CD4-positive, CD25-positive, alpha-beta regulatory T cell (primary cell): Measurements from ENCODE around the gene WRAP73. TPM values are rescaled to one million over a fixed set of nuclear protein-coding genes. Genes with fewer than 3 reads are reported as not detected.
A peak's percentile ranks its signal among the peaks of the same experiment; 100 is the strongest.

Experiments
- ATAC-seq, 2 donors: fragments of 150-1000 bp; cut with Tn5 transposase; one replicate each; pipeline ENCODE4 v1.10.0; 2021; ENCODE audit warnings: low read depth in 2 of 2, moderate number of reproducible peaks in 2 of 2, moderate library complexity in 1 of 2
- DNase-seq, 3 donors: peaks; one replicate each; pipeline versions ENCODE4 v3.0.0 to v3.0.0-alpha.2; 2012 to 2022; ENCODE audit warnings: mixed read lengths in 1 of 3
- H3K27ac ChIP-seq: one replicate; pipeline ENCODE4 v1.7.0; 2013; ENCODE audit warnings: mild to moderate bottlenecking, low read length; ENCODE audit not compliant: insufficient read depth, poor library complexity, severe bottlenecking
- H3K27me3 ChIP-seq: one replicate; pipeline ENCODE4 v1.7.0; 2013; ENCODE audit warnings: low read length; ENCODE audit not compliant: control insufficient read depth, insufficient read depth
- H3K36me3 ChIP-seq: one replicate; pipeline ENCODE4 v1.7.0; 2013; ENCODE audit warnings: mild to moderate bottlenecking, low read length, moderate library complexity; ENCODE audit not compliant: control insufficient read depth, insufficient read depth
- H3K4me1 ChIP-seq: 2 replicates; pipeline ENCODE4 v1.7.0; 2013; ENCODE audit warnings: mild to moderate bottlenecking, low read length; ENCODE audit not compliant: insufficient read depth, control insufficient read depth, poor library complexity, severe bottlenecking
- H3K4me3 ChIP-seq: one replicate; pipeline ENCODE4 v1.7.0; 2013; ENCODE audit warnings: low read depth, mild to moderate bottlenecking, low read length, moderate library complexity
- H3K9me3 ChIP-seq, 2 experiments: 1 replicate in 1 of 2; 2 replicates in 1 of 2; pipeline ENCODE4 v1.7.0; 2013; ENCODE audit warnings: low read length in 2 of 2, mild to moderate bottlenecking in 1 of 2, moderate library complexity in 1 of 2; ENCODE audit not compliant: control insufficient read depth in 2 of 2
- H3K27ac Mint-ChIP-seq, 3 donors: one replicate each; pipeline ENCODE4 v1.8.0; 2020 to 2022; ENCODE audit warnings: mild to moderate bottlenecking in 3 of 3, mixed read lengths in 3 of 3, moderate library complexity in 2 of 3
- H3K27me3 Mint-ChIP-seq: one replicate; pipeline ENCODE4 v1.8.0; 2022; ENCODE audit warnings: mild to moderate bottlenecking, mixed read lengths
- H3K36me3 Mint-ChIP-seq: one replicate; pipeline ENCODE4 v1.8.0; 2020; ENCODE audit warnings: mixed read lengths
- H3K4me1 Mint-ChIP-seq, 4 donors: one replicate each; pipeline ENCODE4 v1.8.0; 2020 to 2022; ENCODE audit warnings: mixed read lengths in 4 of 4, mild to moderate bottlenecking in 1 of 4
- H3K4me3 Mint-ChIP-seq, 4 donors: one replicate each; pipeline ENCODE4 v1.8.0; 2020 to 2022; ENCODE audit warnings: mild to moderate bottlenecking in 4 of 4, mixed read lengths in 4 of 4, moderate library complexity in 3 of 4
- H3K9me3 Mint-ChIP-seq, 7 donors: one replicate each; pipeline ENCODE4 v1.8.0; 2020 to 2022; ENCODE audit warnings: mixed read lengths in 7 of 7, mild to moderate bottlenecking in 3 of 7, moderate library complexity in 2 of 7
- polyA plus RNA-seq, 4 donors: library from polyadenylated mRNA; unstranded; fragments of 300-500 nt; fragmentation: Illumina TruSeq; gene quantifications; one replicate each; pipeline ENCODE4 v1.2.3, GENCODE V29; 2021
- total RNA-seq: library from RNA; stranded (reverse); gene quantifications from one replicate; pipeline ENCODE4 v1.2.3, GENCODE V29; 2022

The WRAP73 gene
- total and polyA plus RNA-seq, 5 donors from 2014 or later: 27.9 to 37.1 (median 36.4) TPM

DNA sequence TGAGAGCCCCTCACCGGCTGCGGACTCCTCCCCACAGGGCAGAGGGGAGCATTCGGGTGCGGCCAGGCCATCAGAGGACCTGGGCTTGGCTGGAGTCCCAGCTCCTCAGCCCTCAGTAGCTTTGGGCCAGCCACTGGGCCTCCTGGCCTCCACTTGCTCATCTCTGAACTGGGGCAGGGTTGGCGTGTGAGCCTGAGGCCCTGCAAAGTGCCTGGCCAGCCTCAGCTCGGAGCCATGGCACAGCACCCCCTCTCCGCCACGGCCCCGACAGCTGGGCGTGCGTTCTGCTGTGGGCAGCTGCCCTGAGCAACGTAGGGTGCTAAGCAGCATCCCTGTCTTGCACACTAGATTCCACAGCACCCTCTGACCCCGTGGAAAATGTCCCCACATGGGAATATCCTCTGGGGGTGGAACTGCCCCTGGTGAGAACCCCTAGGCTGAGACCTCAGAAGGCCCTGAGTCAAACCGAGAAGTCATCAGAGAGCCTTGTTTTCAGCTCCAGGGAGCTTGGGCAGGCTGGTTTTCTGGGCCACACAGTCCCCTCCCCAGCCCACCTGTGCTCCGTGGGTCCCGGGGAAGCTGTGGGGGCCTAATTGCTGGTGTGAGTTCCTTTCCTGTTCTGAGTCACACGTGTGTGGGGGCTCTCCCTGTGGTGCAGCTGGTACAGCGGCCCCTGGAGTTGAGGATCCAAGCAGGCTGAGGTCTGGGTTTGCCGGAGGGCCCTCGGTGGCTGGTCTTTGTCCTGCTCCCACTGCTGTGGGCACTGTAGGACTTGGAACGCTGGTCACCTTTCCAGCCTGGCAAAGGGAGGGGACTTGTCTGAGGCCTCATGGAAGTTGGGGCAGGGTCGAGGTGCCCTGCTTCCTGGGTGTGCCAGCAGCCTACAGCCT, 26.9 kb upstream of the WRAP73 start:
- ATAC-seq (peak in 1 of 2 donors; percentile 35), DNase-seq (peak in 1 of 3 donors; percentile 38)
- Histone ChIP-seq H3K27ac (no peak overlapping the region), H3K4me3 (no peak overlapping the region), H3K4me1 (no peaks in the 10 kb centered on the region), H3K27me3 (no peaks in the 10 kb centered on the region), H3K9me3 (no peaks in the 10 kb centered on the region), H3K36me3 (no peaks in the 10 kb centered on the region)
- Mint-ChIP-seq H3K36me3 (no peaks in the 10 kb centered on the region), H3K27me3 (peaks cover 9% of the 10 kb centered on the region), H3K9me3 (no peaks in the 10 kb centered on the region), H3K27ac (peak overlapping the region in 1 of 3 donors; percentile 14), H3K4me3 (no peak overlapping the region), H3K4me1 (peaks cover 0 to 38% (median 7%) of the 10 kb centered on the region in 4 donors)

DNA sequence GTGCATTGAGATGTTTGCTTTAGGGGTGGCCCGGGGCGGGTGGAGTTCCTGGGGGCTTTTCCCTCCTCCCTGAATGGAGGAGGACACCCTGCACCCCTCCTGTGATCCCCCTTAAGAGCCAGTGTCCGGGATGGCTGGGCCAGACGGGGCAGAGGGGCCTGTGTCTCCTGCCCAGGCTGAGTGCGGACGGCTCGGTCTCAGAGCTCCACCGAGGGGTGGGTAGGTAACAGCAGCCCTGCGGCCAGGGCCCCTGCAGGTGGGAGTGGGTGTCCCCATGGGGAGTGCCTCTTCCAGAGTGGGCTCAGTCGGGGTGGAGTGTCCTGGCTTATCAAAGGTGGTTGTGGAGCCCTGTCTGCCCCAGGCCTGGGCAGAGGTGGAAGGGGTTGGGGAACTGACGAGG, 25.5 kb upstream of the WRAP73 start:
- Mint-ChIP-seq H3K9me3 (no peaks in the 10 kb centered on the region), H3K4me3 (no peak overlapping the region), H3K27ac (no peak overlapping the region), H3K4me1 (peaks cover 0 to 38% (median 7%) of the 10 kb centered on the region in 4 donors), H3K36me3 (no peaks in the 10 kb centered on the region), H3K27me3 (peaks cover 9% of the 10 kb centered on the region)
- ATAC-seq (no peak), DNase-seq (no peak)
- Histone ChIP-seq H3K27me3 (no peaks in the 10 kb centered on the region), H3K36me3 (no peaks in the 10 kb centered on the region), H3K4me1 (no peaks in the 10 kb centered on the region), H3K4me3 (no peak overlapping the region), H3K9me3 (no peaks in the 10 kb centered on the region), H3K27ac (no peak overlapping the region)

DNA sequence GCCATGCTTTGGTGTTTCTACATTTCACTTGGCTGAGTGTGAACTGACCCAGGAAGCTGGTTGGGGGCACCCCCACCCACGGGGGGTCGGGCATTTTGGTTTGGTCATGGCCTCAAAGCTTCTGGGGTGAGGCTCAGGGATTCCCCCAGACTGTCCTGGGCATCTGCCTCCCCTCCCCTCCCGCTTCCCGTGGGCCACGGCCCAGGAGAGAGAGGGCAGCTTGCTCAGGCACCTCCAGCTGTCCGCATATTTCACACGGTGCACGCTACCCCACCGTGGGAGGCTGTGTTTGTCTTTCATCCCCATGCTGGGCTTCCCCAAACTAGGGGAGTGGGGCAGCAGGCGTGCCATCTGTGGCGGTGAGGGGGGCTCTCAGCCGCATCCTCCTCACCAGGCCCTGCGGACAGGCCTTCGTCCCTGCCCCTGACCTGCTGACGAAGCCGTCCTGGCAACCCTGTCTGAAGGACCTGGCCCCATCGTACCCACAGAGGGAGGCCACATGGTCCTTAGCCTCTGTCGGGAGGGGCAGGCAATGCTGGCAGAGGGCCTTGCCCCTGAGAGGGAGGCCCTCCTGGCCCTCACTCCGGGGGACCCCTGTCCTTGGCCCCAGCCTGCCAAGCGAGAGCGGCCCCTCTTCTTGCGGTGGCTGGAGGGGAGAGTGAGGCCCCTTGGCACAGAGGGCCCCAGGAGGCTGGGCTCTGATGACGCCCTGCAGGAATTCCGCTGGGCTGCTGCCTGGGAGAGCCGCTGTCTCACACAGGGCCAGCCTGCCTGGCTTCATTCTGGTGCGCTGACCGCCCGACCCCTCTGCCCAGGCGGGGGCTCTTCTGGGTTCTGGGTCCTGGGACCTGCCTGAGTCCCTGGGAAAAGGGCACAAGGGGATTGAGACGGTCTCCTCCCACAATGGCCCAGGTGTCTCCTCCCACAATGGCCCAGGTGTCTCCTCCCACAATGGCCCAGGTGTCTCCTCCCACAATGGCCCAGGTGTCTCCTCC, 24.5 kb upstream of the WRAP73 start:
- H3K27me3 Mint-ChIP-seq: peaks cover 4% of the 10 kb centered on the region
- no peak overlapping the region for H3K27ac ChIP-seq
- no peaks in the 10 kb centered on the region for H3K9me3 Mint-ChIP-seq
- DNase-seq: no peak
- no peaks in the 10 kb centered on the region for H3K36me3 Mint-ChIP-seq
- H3K27me3 ChIP-seq: no peaks in the 10 kb centered on the region
- no peak overlapping the region for H3K27ac Mint-ChIP-seq
- peaks cover 0 to 29% (median 5%) of the 10 kb centered on the region in 4 donors for H3K4me1 Mint-ChIP-seq
- H3K4me1 ChIP-seq: no peaks in the 10 kb centered on the region
- H3K4me3 Mint-ChIP-seq: no peak overlapping the region
- no peak overlapping the region for H3K4me3 ChIP-seq
- H3K9me3 ChIP-seq: no peaks in the 10 kb centered on the region
- no peak for ATAC-seq
- H3K36me3 ChIP-seq: no peaks in the 10 kb centered on the region

DNA sequence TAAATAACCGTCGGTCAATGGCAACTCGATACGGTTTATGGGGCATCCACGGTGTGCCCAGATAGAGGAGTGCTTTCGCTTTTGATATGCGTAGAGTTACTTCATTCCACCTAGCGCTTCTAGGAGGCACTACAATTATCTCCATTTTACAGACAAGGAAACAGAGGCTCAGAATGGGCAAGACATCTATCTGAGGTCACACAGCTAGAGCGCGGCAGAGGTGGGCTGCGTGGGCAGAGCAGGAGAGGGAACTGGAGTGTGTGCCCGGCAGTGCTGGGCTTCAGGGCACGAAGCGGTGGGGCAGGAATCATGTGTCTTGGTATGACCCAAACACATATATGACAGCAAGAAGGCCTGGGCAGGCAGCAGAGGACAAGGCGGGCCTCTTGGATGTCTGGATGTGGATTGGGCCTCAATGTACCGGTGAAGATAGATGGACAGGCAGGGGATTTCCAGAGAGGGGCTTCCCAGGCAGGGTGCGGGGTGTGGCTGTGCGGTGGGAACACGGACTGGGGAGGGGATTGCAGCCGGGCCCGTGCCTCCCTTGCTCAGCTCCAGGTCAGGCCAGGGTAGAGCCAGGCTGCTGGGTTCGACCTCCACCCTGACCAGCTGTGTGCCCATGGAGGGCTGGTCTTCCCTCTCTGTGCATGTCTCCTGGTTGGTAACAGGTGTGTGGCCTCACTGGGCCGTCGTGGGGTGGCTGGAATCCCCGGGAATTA, 23.6 kb upstream of the WRAP73 start:
- no peak overlapping the region for H3K4me3 ChIP-seq
- no peaks in the 10 kb centered on the region for H3K9me3 ChIP-seq
- Mint-ChIP-seq H3K4me3 (no peak overlapping the region), H3K36me3 (no peaks in the 10 kb centered on the region), H3K9me3 (no peaks in the 10 kb centered on the region), H3K4me1 (peaks cover 0 to 22% (median 3%) of the 10 kb centered on the region in 4 donors), H3K27me3 (peaks cover 4% of the 10 kb centered on the region), H3K27ac (peak overlapping the region in 2 of 3 donors; percentile 49 to 57)
- H3K36me3 ChIP-seq: no peaks in the 10 kb centered on the region
- H3K27ac ChIP-seq: no peak overlapping the region
- no peak for DNase-seq
- no peaks in the 10 kb centered on the region for H3K4me1 ChIP-seq
- ATAC-seq: no peak
- H3K27me3 ChIP-seq: no peaks in the 10 kb centered on the region

DNA sequence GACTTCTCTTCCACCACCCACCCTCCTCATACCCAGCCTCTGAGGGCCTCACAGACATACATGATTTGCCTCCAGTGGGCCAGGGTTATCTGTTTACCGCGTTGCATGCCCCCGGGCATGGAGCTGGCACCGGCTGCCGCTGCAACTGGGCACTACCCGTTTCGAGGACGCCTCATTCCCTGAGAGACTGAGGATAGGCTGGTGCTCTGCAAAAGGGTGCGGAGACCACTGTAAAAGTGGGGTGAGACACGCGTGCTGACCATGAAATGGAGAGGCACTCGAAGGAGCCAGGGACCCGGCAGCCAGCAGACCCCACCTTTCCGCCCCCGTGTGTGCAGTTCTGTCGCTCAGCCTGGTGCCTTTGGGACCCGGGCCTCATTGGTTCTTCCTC, 23.1 kb upstream of the WRAP73 start:
- Histone ChIP-seq H3K27ac (no peak overlapping the region), H3K4me1 (no peaks in the 10 kb centered on the region), H3K9me3 (no peaks in the 10 kb centered on the region), H3K4me3 (no peak overlapping the region), H3K27me3 (no peaks in the 10 kb centered on the region), H3K36me3 (no peaks in the 10 kb centered on the region)
- Mint-ChIP-seq H3K4me1 (peaks cover 0 to 17% (median 2%) of the 10 kb centered on the region in 4 donors), H3K9me3 (no peaks in the 10 kb centered on the region), H3K36me3 (no peaks in the 10 kb centered on the region), H3K27ac (no peak overlapping the region), H3K4me3 (no peak overlapping the region), H3K27me3 (peaks cover 4% of the 10 kb centered on the region)
- no peak for DNase-seq
- ATAC-seq: no peak

DNA sequence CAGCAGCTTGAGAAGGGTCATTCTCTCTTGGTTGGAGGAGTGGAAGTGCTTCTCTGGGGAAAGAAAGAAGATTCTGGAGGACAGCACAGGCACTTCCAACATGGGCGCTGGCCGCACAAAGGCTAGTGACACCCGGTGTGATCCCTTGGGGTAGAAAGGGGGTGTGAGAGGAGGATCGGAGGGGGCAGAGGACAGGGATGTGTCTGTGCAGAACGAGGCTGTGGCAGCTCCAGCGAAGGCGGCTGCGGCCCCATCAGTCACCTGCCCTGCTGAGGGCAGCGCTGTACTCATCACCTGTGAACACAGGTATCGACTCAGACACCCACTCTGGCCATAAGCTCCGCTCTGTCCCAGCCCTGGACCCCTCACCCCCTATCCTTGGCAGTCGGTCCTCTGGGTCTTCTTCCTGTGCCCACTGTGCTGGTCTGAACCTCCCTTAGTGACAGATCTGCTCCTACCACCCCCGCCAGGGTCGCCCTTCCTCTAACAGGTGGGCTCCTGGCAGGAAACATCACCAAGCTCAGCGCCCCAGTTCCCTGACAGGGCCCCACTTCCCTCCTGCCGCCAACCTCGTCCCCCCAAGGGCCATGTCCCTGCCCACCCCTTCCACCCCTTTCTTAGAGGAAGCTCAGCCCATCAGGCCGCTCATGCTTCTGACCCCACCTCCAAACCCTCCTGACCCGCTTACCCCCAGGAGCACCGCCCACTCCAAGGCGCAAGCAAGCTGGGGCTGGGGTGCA, 22.5 kb upstream of the WRAP73 start:
- H3K27me3 Mint-ChIP-seq: peaks cover 4% of the 10 kb centered on the region
- Histone ChIP-seq H3K27me3 (no peaks in the 10 kb centered on the region), H3K27ac (no peak overlapping the region), H3K4me3 (no peak overlapping the region), H3K9me3 (no peaks in the 10 kb centered on the region), H3K4me1 (no peaks in the 10 kb centered on the region), H3K36me3 (no peaks in the 10 kb centered on the region)
- no peak overlapping the region for H3K4me3 Mint-ChIP-seq
- no peaks in the 10 kb centered on the region for H3K36me3 Mint-ChIP-seq
- DNase-seq (no peak), ATAC-seq (no peak)
- no peaks in the 10 kb centered on the region for H3K9me3 Mint-ChIP-seq
- no peak overlapping the region for H3K27ac Mint-ChIP-seq
- H3K4me1 Mint-ChIP-seq: peaks cover 0 to 11% (median 0%) of the 10 kb centered on the region in 4 donors
